GM18517 (cell line): ENCODE measurements around the gene PRDM1.

ENCODE experiments used
- ATAC-seq: cut with Tn5 transposase; IDR thresholded peaks from one replicate; pipeline ENCODE4 v1.9.1; 2021; ENCODE audit warnings: mild to moderate bottlenecking, moderate library complexity; ENCODE audit not compliant: unreplicated experiment

The PRDM1 gene

GRCh38 chr6:106069478-106069877, 16.7 kb upstream of the PRDM1 start:
- ATAC-seq = no peak

- ATAC-seq = no peak
Observed at GRCh38 chr6:106070636-106071035, 15.5 kb upstream of the PRDM1 start.

- ATAC-seq = no peak
Observed at GRCh38 chr6:106072501-106073090, 13.5 kb upstream of the PRDM1 start.

GRCh38 chr6:106074146-106074545, 12.0 kb upstream of the PRDM1 start:
- ATAC-seq = no peak

GRCh38 chr6:106076139-106076538, 10.0 kb upstream of the PRDM1 start:
- no peak for ATAC-seq

GRCh38 chr6:106077170-106077569, 9.0 kb upstream of the PRDM1 start:
- ATAC-seq = no peak

- ATAC-seq = no peak
Observed at GRCh38 chr6:106077881-106078280, 8.3 kb upstream of the PRDM1 start.

- ATAC-seq = no peak
Observed at GRCh38 chr6:106079961-106080762, 6.0 kb upstream of the PRDM1 start.

- ATAC-seq = no peak
Observed at GRCh38 chr6:106080763-106081095, 5.4 kb upstream of the PRDM1 start.

GRCh38 chr6:106081715-106082114, 4.4 kb upstream of the PRDM1 start:
- ATAC-seq = no peak

- no peak for ATAC-seq
Observed at GRCh38 chr6:106082735-106083398, 3.3 kb upstream of the PRDM1 start.

- ATAC-seq = no peak
Observed at GRCh38 chr6:106083618-106084017, 2.5 kb upstream of the PRDM1 start.

GRCh38 chr6:106084106-106084988, 1.8 kb upstream of the PRDM1 start:
- peak; percentile 84 for ATAC-seq

- no peak for ATAC-seq
Observed at GRCh38 chr6:106084989-106085691, 996 bp upstream of the PRDM1 start.

GRCh38 chr6:106085692-106085983, 498 bp upstream of the PRDM1 start:
- ATAC-seq = no peak

- ATAC-seq = no peak
Observed at GRCh38 chr6:106086814-106087175, 659 bp downstream of the PRDM1 start.

GRCh38 chr6:106087548-106088325, 1.6 kb downstream of the PRDM1 start:
- no peak for ATAC-seq

GRCh38 chr6:106090001-106090400, 3.9 kb downstream of the PRDM1 start:
- ATAC-seq = no peak

GRCh38 chr6:106092279-106092678, 6.1 kb downstream of the PRDM1 start:
- ATAC-seq = no peak
